GM12878 (cell line): ENCODE data around the gene CFAP70. TPM values are rescaled to one million over a fixed set of nuclear protein-coding genes. Genes with fewer than 3 reads are reported as not detected.

Experiments used
- BCLAF1 ChIP-seq: fragments of 450-650 bp; IDR thresholded peaks from 2 replicates; pipeline ENCODE4 v1.6.1; 2017; ENCODE audit warnings: antibody characterized with exemption, mild to moderate bottlenecking, moderate library complexity
- CREB1 ChIP-seq: IDR thresholded peaks from 2 replicates; pipeline ENCODE4 v1.6.1; 2012; ENCODE audit warnings: low read depth, mild to moderate bottlenecking, inconsistent platforms
- HDAC2 ChIP-seq: fragments of 200-600 bp; sonication (generic); IDR thresholded peaks from 2 replicates; pipeline ENCODE4 v1.6.1; 2017
- NKRF ChIP-seq: fragments of 450-650 bp; conservative IDR thresholded peaks from 2 replicates; pipeline ENCODE4 v1.6.1; 2017; ENCODE audit warnings: mild to moderate bottlenecking, moderate library complexity
- PKNOX1 ChIP-seq: fragments of 450-650 bp; IDR thresholded peaks from 2 replicates; pipeline ENCODE4 v1.6.1; 2016; ENCODE audit warnings: mild to moderate bottlenecking
- RELA ChIP-seq: fragments of 450-650 bp; IDR thresholded peaks from 2 replicates; pipeline ENCODE4 v1.8.0; 2014; ENCODE audit warnings: borderline replicate concordance; ENCODE audit not compliant: partially characterized antibody
- SUPT20H ChIP-seq: IDR thresholded peaks from 2 replicates; pipeline ENCODE4 v1.6.1; 2011; ENCODE audit warnings: low read depth, mild to moderate bottlenecking, low read length, moderate library complexity, borderline replicate concordance; ENCODE audit not compliant: control insufficient read depth
- polyA plus RNA-seq, 11 experiments: library from polyadenylated mRNA; depleted of rRNA in 4 of 11; unstranded in 6 of 11; stranded (reverse) in 5 of 11; fragments of >200 nt; fragmentation: Nextera tagmentation in 4 of 11; fragmentation: Illumina TruSeq in 1 of 11; extraction: Ambion mirVana in 4 of 11; extraction: Trizol in 1 of 11; gene quantifications; 1 replicate in 1 of 11; 2 replicates in 10 of 11; pipeline versions ENCODE4 v1.2.1 to v1.2.3, GENCODE V29; 2011 to 2016; ENCODE audit warnings: inconsistent platforms in 2 of 11, missing spikeins in 2 of 11, low read depth in 1 of 11
- total RNA-seq, 4 experiments: library from RNA; depleted of rRNA in 3 of 4; stranded (reverse); fragments of >200 nt in 3 of 4; fragmentation: Illumina TruSeq in 1 of 4; extraction: Trizol in 1 of 4; gene quantifications; 2 replicates each; pipeline versions ENCODE4 v1.2.1 to v1.2.3, GENCODE V29; 2013 to 2021

CFAP70 gene
- total and polyA plus RNA-seq, 10 of the 15 experiments (the other 5 are each of a cell fraction or from before 2014, with no cell fraction given): 0.21 to 1.1 (median 0.42) TPM

- TF ChIP-seq NKRF (no peak), HDAC2 (no peak), BCLAF1 (no peak), PKNOX1 (no peak), CREB1 (no peak), SUPT20H (no peak), RELA (no peak)
These were observed 152.8 kb downstream of the CFAP70 start (continued) for GRCh38 chr10:73205890-73206289.
